ENCODE data around the gene FASN. TPM values are rescaled to one million over a fixed set of nuclear protein-coding genes. Genes with fewer than 3 reads are reported as not detected.

The FASN gene
- total and polyA plus RNA-seq, 2 of the 13 experiments (the other 11 are each of a cell fraction or from before 2014, with no cell fraction given) = 51.7 to 101 TPM

DNA sequence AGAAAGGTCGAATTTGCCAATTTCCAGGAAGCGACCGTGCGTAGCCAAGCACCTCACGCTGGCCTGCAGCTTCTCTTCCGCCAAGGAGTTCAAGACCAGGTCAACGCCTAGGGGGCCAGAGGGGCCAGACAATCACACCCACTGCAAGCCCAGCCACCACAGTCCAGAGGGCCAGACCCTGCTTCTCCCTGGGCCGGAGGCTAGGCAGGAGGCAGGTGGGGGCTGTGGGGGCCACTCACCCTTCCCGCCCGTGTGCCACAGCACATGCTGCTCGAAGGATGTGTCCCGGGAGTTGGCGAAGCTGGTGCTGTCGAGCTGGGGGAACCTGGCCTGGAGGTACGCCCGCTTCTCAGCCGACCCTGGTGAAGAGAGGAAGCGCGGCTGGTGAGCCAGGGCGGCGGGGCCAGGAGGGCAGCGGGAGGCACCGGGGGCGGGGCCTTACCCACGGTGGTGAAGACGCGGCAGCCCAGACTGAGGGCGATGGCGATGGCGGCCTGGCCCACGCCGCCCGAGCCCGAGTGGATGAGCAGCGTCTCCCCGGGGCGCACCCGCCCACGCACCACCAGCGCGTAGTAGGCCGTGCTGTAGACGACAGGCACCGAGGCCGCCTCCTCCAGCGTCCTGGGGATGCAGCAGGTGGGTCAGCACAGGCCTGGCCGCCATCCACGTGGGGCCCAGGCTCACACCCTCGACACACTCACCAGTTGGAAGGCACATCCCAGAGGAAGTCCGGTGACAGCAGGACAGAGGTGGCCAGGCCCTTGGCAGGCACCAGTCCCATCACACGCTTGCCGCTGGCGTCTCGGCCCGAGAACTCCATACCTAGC lies 14.3 kb downstream of the FASN start (continued):
- TF ChIP-seq, protein P1, sequence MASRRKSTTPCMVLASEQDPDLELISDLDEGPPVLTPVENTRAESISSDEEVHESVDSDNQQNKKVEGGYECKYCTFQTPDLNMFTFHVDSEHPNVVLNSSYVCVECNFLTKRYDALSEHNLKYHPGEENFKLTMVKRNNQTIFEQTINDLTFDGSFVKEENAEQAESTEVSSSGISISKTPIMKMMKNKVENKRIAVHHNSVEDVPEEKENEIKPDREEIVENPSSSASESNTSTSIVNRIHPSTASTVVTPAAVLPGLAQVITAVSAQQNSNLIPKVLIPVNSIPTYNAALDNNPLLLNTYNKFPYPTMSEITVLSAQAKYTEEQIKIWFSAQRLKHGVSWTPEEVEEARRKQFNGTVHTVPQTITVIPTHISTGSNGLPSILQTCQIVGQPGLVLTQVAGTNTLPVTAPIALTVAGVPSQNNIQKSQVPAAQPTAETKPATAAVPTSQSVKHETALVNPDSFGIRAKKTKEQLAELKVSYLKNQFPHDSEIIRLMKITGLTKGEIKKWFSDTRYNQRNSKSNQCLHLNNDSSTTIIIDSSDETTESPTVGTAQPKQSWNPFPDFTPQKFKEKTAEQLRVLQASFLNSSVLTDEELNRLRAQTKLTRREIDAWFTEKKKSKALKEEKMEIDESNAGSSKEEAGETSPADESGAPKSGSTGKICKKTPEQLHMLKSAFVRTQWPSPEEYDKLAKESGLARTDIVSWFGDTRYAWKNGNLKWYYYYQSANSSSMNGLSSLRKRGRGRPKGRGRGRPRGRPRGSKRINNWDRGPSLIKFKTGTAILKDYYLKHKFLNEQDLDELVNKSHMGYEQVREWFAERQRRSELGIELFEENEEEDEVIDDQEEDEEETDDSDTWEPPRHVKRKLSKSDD (CRISPR knock-in tag; IDR thresholded peaks at IDR 0.05; ENCODE audit: low read depth) = 0 out of 2 replicates have a peak, but pooled peaks have one; percentile 42
- TF ChIP-seq HOXA9 (CRISPR knock-in tag; IDR thresholded peaks at IDR 0.05; ENCODE audit: borderline replicate concordance) (0 out of 2 replicates have a peak, but pooled peaks have one; percentile 25), ZNF547 (CRISPR knock-in tag; IDR thresholded peaks at IDR 0.05) (0 out of 2 replicates have a peak, but pooled peaks have one; percentile 29), MYC (CRISPR knock-in tag; IDR thresholded peaks at IDR 0.05; ENCODE audit: borderline replicate concordance) (peak; percentile 18; the same call in 1 of the 2 replicates), HNRNPLL (IDR thresholded peaks at IDR 0.05; ENCODE audit: low read depth, low read length, poor library complexity, severe bottlenecking) (no peak), TMF1 (CRISPR knock-in tag; IDR thresholded peaks at IDR 0.05; ENCODE audit: low read depth) (peak; percentile 32; the same call in 1 of the 2 replicates), ZNF225 (CRISPR knock-in tag; IDR thresholded peaks at IDR 0.05) (no peak), EED (CRISPR knock-in tag; IDR thresholded peaks at IDR 0.05) (0 out of 2 replicates have a peak, but pooled peaks have one; percentile 23), RBFOX2 (IDR thresholded peaks at IDR 0.05; ENCODE audit: low read depth, low read length) (peak; percentile 89), ATF7 (IDR thresholded peaks at IDR 0.05) (no peak), ATF7 (CRISPR knock-in tag; IDR thresholded peaks at IDR 0.05) (peak; percentile 23; the same call in 1 of the 2 replicates)

Measured in HepG2 (cell line).